ENCODE measurements around the gene ZNF516. TPM values are rescaled to one million over a fixed set of nuclear protein-coding genes. Genes with fewer than 3 reads are reported as not detected.

The ZNF516 gene
- total RNA-seq, 1 donor from 2014 or later: 21.6 TPM

- H3K36me3 ChIP-seq: no peaks in the 10 kb centered on the region
- no peak for DNase-seq (ENCODE audit: low spot score in 2 of 2)
Observed at GRCh38 chr18:76407681-76408080, 87.4 kb downstream of the ZNF516 start.

GRCh38 chr18:76406791-76407190 lies 88.3 kb downstream of the ZNF516 start:
- Histone ChIP-seq H3K9me3 (no peaks in the 10 kb centered on the region), H3K4me1 (no peaks in the 10 kb centered on the region), H3K36me3 (no peaks in the 10 kb centered on the region), H3K27me3 (no peaks in the 10 kb centered on the region), H3K27ac (no peak overlapping the region), H3K4me3 (no peak overlapping the region)
- DNase-seq (ENCODE audit: low spot score in 2 of 2): no peak
- no peak for TF ChIP-seq CTCF (IDR thresholded peaks at IDR 0.05)
- intact Hi-C loops (cut with DNase I): no loop called here

More at GRCh38 chr18:76407681-76408080, 87.4 kb downstream of the ZNF516 start:
- Histone ChIP-seq H3K4me1 (no peaks in the 10 kb centered on the region), H3K9me3 (no peaks in the 10 kb centered on the region), H3K27ac (no peak overlapping the region), H3K27me3 (no peaks in the 10 kb centered on the region), H3K4me3 (no peak overlapping the region)
- intact Hi-C loops (cut with DNase I): no loop called here
- no peak for TF ChIP-seq CTCF (IDR thresholded peaks at IDR 0.05)

GRCh38 chr18:76405681-76406356 lies 89.2 kb downstream of the ZNF516 start:
- intact Hi-C loops (cut with DNase I): no loop called here
- Histone ChIP-seq H3K4me3 (no peak overlapping the region), H3K27me3 (no peaks in the 10 kb centered on the region), H3K36me3 (no peaks in the 10 kb centered on the region), H3K9me3 (no peaks in the 10 kb centered on the region), H3K27ac (no peak overlapping the region), H3K4me1 (no peaks in the 10 kb centered on the region)
- peak; percentile 44 to 53 (median 52) for TF ChIP-seq CTCF (IDR thresholded peaks at IDR 0.05)
- DNase-seq (ENCODE audit: low spot score in 2 of 2): peak in 1 of 2 donors; percentile 76

GRCh38 chr18:76405280-76405679 lies 89.8 kb downstream of the ZNF516 start:
- no peaks in the 10 kb centered on the region for H3K4me1 ChIP-seq
- no peaks in the 10 kb centered on the region for H3K9me3 ChIP-seq
- no peaks in the 10 kb centered on the region for H3K36me3 ChIP-seq
- H3K27me3 ChIP-seq: no peaks in the 10 kb centered on the region
- TF ChIP-seq CTCF (IDR thresholded peaks at IDR 0.05): no peak
- no peak overlapping the region for H3K4me3 ChIP-seq
- no peak overlapping the region for H3K27ac ChIP-seq
- DNase-seq (ENCODE audit: low spot score in 2 of 2): no peak
- intact Hi-C loops (cut with DNase I): no loop called here

GRCh38 chr18:76404345-76404831 lies 90.7 kb downstream of the ZNF516 start:
- intact Hi-C loops (cut with DNase I): no loop called here
- Histone ChIP-seq H3K27me3 (no peaks in the 10 kb centered on the region), H3K27ac (no peak overlapping the region), H3K9me3 (no peaks in the 10 kb centered on the region), H3K4me3 (no peak overlapping the region), H3K4me1 (no peaks in the 10 kb centered on the region), H3K36me3 (no peaks in the 10 kb centered on the region)
- TF ChIP-seq CTCF (IDR thresholded peaks at IDR 0.05): no peak
- no peak for DNase-seq (ENCODE audit: low spot score in 2 of 2)

Measured in ascending aorta (tissue), 2 donors.